HG03439 (cell line): Measurements from ENCODE around the gene PLBD2.
"Not testable (repeated sequence)": the region's sequence is repeated elsewhere in the genome, so short reads cannot be mapped to it uniquely, and the experiment has no call there.

ENCODE experiments used
- ATAC-seq: cut with Tn5 transposase; IDR thresholded peaks from one replicate; pipeline ENCODE4 v1.9.1; 2021; ENCODE audit warnings: mild to moderate bottlenecking, moderate library complexity; ENCODE audit not compliant: unreplicated experiment

Gene PLBD2

DNA sequence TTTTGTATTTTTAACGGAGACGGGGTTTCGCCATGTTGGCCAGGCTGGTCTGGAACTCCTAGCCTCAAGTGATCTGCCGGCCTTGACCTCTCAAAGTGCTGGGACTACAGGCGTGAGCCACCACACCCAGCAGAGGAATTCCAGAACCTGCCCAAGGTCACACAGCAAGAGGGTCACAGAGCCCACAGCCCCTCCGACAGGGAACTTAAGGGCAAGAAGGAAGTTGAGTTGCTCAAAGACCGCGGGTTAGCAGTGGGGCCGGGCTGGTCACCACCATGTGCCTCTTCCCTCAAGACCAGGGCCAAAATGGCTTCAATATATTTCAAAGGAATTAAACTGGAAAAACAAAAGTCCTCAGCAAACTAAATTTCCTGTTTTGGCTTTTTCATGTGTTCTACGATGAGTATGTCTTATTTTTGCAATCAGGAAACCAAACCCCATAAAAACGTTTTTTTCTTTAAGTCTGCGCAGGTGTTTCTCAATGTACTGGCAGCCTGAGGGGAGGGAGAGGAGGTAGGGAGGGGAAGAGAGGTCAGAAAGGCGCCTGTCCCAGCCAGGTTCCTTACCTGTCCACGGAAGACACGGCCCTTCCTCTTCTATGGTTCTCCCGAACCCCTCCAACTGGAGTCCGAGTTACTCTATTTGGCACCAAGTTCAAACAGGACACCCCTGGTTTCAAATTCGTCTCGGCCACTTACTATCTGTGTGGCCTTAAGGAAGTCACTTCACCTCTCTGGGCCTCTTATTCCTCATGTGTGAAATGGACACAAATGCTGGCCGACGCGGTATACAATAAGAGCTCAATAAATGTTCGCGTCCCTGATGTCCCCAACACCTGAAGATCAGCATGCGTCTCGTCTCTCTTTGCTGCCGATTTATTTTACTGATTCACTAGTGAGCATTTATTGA is 24.3 kb upstream of the PLBD2 start:
- peak; percentile 17 for ATAC-seq

DNA sequence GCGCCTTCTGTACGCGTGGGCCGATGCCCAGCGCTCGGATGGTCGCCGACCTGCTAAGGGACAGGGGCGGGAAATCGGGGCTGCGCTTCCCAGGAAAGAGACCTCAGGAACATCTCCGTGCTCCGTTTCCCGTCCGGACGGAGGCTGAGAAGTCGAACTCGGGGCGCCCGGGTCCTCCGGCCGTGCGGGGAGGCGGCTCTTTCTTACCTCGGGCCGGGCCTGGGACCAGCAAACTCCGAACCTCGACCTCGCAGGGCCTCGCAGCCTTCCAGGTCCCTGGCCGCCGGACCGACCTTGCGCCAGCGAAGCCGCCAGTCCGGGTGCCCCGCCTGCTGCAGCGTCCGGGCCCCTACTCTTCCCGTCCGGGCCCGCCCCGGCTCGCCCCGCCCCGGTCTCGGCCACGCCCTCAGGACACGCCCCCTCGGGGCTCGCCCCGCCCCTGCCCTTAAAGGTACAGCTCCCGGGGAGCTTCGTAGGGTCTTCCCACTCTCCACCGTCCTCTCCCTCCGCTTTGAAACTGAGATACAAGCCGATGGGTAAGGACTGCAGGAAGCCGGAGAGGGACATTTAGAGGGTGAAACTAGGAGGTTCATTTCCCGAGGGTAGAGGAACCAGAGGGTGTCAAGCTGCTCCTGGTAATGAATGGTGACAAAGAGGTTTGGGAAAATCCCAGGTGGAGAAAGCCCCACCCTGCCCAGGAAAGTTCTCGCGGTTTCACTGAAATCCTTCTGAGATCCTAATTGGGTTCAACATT is 23.4 kb upstream of the PLBD2 start, which contains the start of gene SLC8B1:
Gene SLC8B1 (minus strand): TSS at position 324 of the 754 bp plus-strand sequence. CDS start 2,231 bp downstream, outside the sequence.
- peak; percentile 86 for ATAC-seq

DNA sequence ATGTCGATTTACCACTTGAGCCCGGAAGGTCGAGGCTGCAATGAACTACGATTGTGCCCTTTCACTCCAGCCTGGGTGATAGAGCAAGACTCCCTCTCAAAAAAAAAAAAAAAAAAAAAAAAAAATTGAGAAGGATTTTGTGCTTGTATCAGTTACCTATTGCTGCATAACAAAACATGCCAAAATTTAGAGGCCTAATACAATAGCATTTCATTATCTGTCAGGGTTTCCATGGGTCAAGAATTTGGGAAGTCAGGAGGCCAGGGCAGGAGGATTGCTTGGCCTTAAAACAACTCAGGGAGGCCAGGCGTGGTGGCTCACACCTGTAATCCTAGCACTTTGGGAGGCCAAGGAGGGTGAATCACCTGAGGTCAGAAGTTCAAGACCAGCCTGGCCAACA is 18.8 kb upstream of the PLBD2 start:
- ATAC-seq = no peak

- ATAC-seq = no peak
Observed at GRCh38 chr12:113340061-113340460, 18.3 kb upstream of the PLBD2 start.

DNA sequence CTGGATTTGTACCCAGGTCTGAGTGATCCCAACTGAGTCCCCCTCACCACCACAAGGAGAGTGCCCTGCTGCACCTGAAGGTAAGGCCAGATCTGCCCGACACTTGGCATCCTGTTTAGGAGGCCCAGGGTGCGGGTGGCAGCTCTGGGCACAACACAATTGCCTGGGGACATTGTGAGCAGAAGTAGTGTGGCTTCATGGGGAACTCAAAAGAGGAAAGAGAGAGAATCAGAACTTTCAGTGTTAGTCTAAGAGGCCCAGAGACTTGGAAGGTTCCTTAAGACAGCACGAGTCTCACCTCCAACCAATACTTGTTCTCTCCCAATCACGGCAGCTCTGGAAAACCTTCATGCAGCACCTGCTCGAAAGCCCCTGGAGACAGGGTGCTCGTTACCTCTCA is 16.9 kb upstream of the PLBD2 start:
- no peak for ATAC-seq

GRCh38 chr12:113345318-113345717 is 13.1 kb upstream of the PLBD2 start:
- no peak for ATAC-seq

- ATAC-seq = no peak
Observed at GRCh38 chr12:113346353-113346752, 12.0 kb upstream of the PLBD2 start.

GRCh38 chr12:113347107-113347506 is 11.3 kb upstream of the PLBD2 start:
- ATAC-seq = no peak

- ATAC-seq = no peak
Observed at GRCh38 chr12:113347892-113348291, 10.5 kb upstream of the PLBD2 start.

GRCh38 chr12:113348849-113349536 is 9.4 kb upstream of the PLBD2 start:
- ATAC-seq = no peak

- ATAC-seq = no peak
Observed at GRCh38 chr12:113351089-113351488, 7.3 kb upstream of the PLBD2 start.

DNA sequence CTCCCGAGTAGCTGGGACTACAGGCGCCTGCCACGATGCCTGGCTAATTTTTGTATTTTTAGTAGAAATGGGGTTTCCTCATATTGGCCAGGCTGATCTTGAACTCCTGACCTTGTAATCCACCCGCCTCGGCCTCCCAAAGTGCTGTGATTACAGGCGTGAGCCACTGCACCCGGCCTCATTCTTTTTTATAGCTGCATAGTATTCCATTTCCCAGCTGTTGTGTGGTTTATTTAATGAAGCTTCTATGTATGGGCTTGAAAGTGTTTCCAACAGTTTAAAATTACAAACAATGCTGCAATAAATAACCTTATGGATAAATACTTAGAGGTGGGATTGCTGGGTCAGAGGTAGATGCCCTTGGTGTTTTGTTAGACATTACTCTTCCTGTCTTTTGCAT is 4.2 kb upstream of the PLBD2 start:
- not testable (repeated sequence) for ATAC-seq

DNA sequence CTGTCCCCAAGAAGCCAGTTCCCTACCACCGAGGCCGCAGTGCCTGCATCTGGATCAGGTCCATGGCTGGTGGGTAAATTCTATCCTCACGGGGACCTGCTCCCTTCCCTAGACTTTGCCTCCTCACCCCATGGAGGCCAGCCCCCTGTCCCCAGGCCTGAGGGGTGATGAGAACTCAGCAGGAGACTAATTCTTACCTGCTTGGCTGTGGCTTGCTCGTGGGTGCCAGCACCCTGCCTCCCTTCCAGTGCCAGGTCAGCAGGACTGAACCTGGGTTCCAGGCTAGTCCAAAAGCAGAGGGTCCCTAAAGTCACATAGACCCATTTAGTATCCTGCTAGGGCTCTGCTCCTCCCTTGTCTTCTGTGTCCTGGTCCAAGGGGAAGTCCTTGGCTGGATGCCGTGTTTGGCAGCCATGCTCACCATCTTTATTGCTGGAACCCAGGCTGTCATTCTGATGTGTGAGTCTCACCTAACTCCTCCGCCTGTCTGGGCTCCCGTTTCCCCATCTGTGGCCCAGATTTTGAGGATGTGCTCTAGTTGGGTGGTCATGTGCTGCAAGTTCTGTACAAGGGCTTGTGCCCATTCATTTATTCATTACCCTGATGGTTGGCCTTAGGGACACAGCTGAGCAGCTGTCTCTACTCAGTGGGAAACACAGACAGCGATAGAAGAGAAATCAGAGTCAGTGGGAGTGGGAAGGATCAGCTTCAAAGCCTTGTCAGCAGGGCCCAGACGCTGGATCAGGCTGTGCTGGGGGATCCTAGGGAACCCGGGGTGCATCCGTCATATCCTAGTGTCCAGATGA is 949 bp downstream of the PLBD2 start:
- no peak for ATAC-seq

DNA sequence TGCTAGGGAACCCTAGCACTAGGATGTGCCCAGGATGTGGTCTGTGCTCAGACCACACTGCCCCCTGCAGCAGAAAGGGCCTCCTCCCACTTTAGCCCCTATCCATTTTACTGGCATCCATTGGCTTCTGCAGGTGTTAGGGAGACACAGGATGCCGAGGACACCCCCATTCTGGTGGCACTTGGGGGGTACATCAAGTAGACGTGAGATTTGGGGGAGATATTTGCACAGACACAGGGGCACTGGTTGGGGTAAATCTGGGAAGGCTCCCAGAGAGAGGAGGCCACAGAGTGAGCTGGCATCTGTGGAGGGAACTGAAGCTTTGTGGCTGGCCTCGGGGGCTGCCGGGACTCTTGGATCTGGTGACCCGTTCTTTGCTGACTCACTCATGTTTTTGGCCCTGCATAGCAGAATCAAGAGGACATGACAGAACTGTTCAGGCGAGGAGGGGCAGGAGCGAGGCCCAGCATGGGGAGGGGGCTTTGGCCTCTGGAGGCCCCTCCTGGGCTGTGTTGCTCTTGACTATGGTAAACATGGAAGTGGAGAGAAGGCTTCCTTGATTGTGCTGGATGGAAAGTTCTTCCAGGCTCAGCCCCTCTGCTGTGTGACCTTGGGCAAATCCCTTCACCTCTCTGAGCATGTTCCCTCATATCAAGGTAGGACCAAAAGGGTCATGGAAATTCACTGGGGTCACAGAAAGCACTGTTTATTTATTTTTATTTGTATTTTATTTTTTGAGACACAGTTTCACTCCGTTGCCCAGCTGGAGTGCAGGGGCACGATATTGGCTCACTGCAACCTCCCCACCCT is 1.8 kb downstream of the PLBD2 start:
- ATAC-seq = no peak

- no peak for ATAC-seq
Observed at GRCh38 chr12:113361574-113362370, 3.4 kb downstream of the PLBD2 start.

DNA sequence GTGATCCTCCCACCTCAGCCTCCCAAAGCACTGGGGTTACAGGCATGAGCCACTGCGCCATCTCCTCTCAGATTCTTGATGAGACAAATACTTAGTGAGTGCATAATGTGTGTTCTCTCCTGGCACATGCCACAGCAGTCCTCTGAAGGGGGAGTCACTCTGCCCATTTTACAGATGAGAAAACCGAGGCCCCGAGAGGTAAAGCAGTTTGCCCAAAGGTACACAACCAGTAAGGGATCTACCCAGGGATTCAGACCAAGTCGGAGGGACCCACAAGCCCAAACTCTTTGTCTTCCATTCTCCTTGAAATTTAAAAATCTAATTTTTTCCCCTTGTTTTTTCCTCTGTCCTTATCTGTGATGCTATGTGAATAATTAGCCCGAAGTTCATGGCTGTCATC is 6.3 kb downstream of the PLBD2 start:
- ATAC-seq = no peak

- ATAC-seq = no peak
Observed at GRCh38 chr12:113365639-113366395, 7.4 kb downstream of the PLBD2 start.

DNA sequence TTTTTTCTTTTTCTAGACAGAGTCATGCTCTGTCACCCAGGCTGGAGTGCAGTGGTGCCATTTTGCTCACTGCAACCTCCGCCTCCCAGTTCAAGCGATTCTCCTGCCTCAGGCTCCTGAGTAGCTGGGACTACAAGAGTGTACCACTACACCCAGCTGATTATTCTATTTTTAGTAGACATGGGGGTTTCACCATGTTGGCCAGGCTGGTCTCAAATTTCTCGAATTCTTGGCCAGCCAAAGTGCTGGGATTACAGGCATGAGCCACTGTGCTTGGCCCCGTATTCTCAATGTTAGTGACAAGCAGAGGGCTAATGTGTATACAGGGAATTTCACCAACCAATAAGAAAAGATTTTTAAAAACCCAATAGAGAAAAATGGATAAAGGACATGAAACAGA is 8.4 kb downstream of the PLBD2 start:
- ATAC-seq = no peak
